HL-60/S4 treated with retinoic acid at 250 ng/mL for 4 days and 3 days (cell line): ENCODE data around the gene RXRA.

Experiments
- in situ Hi-C: fragments of 300-500 bp; cut with MboI; formaldehyde crosslinking; loops from 2 replicates; pipeline ENCODE4 v1.7.0; 2022; ENCODE audit warnings: low sequenced_read_pairs

The RXRA gene

DNA sequence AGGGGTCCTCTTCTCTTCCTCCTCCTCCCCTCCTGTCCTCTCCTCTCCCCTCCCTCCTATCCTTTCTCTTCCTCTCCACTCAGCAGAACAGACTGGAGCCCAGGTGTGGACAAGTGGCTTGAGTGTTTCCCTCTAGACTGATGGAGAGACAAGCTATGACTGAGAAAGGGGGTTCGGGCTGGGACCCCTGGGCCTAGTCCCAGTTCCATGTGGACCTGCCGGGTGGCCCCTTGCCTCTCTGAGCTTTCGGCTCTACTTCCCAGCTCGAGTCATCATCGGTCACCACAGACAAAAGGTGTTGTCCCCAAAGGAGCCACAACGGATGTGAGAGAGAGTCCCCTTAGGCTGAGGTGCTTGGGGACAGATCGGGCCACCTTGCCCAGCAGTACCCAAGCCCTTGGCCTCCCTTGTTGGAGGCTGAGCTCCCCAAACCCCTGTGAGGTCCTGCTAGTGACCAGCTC lies 3.4 kb upstream of the RXRA start:
- in situ Hi-C loops: no loop called here

GRCh38 chr9:134323741-134324358 lies 2.4 kb upstream of the RXRA start:
- in situ Hi-C loops: no loop called here

GRCh38 chr9:134324359-134325095 lies 1.7 kb upstream of the RXRA start:
- in situ Hi-C loops: no loop called here

DNA sequence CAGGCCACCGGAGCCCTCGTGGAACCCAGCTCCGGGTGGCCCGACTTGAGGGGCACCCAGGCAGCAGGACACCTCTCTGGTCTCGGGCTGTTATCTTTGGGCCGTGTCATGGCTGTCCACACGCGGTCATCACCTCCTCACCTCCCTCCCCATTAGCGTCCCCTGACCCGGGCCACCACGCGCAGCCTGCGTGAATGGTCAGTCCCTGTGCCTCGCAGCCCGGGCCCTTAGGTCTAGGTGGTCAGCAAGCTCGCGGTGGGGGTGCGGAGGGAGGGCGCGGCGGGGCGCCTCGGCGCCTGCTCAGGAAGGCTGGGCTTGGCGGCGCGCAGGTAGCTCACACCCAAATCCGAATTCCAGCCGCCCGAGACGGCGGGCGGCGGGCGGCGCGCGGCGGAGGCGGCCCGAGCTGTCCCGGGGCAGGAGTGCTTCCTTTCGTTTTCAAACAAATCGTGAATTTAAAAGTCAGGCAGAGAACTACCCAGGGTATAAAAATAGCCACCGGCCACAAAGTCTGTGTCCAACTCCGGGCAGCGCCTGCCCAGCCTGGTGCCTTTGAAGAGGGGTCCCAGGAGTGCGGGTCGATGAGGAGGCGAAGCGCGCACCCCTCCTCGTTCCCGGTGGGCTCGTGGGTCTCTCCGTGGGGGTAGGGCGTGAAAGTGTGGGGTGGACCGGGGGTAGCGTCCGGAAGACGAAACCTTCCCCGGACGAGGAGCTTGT lies 1.0 kb upstream of the RXRA start:
- in situ Hi-C loops: no loop called here

GRCh38 chr9:134326724-134327601 lies 708 bp downstream of the RXRA start:
- in situ Hi-C loops: no loop called here

DNA sequence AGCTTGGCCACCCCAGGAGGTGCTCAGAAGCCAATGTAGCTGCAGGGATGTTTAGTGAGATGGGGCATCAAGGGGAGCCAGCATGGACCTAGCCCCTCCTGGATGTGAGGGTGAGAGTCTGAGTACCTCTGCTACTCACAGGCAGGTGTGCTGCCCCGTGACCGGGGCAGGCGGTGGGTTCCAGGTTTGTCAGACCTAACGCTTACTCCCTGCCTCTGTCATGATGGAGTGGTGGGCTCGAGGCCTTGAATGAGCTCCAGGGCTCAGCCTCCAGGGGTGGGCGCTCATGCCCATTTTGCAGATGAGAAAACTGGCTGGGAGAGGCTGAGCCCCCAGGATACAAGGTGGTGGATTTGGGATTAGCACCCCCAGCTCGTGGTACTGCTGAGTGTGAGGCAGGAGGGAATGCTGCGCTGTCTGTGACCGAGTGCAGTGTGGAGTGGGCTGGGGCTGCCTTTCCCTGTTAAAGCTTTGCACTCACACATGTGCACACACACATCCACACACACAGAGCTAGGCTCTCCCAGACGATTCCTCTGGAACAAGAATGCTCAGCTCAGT lies 1.5 kb downstream of the RXRA start:
- in situ Hi-C loops: no loop called here

DNA sequence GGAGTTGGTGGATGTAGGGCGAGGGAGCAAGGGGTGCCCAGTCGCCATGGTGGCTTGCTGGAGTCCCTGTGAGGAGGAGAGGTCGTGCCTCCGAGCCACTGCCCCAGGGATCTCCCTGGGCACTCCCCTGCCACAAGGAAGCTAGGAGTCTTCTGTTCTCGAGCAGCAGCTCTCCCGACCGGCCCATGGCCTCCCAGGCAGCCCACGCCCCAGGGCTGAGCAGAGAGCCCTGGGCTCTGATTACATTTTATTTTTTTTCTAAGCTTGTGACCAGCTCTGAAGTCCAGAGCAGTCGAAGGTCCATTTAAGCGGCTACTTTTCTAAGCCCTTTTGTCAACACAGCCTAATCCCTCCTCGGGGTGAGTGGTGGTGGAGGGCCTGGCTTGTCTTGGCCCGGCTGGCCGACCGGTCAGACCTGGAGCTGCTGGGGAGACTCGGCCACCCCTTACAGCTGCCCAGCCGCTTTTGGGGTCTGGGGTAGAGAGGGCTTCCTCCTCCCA lies 2.1 kb downstream of the RXRA start:
- in situ Hi-C loops: no loop called here

GRCh38 chr9:134328841-134329575 lies 2.8 kb downstream of the RXRA start:
- in situ Hi-C loops: no loop called here

GRCh38 chr9:134329576-134329855 lies 3.3 kb downstream of the RXRA start:
- in situ Hi-C loops: no loop called here

DNA sequence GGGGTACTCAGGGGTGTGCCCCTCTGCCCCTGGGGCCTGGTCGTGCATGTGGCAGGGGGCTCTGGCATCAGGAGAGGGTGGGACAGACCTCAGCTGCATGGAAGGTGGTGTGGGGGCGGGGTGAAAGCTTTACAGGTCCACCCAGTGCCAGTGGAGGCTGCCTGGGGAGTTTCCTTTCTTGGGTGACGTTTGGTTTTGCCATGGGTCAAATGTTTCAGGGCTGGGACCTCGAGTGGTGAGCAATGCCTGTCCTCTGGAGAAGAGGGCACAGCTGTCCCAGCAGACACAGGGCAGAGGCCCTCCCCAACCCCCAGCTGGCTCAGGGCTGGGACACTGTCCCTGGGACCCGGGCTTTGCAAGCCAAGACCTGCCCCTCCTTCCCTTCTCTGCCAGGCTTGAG lies 3.6 kb downstream of the RXRA start:
- in situ Hi-C loops: no loop called here

DNA sequence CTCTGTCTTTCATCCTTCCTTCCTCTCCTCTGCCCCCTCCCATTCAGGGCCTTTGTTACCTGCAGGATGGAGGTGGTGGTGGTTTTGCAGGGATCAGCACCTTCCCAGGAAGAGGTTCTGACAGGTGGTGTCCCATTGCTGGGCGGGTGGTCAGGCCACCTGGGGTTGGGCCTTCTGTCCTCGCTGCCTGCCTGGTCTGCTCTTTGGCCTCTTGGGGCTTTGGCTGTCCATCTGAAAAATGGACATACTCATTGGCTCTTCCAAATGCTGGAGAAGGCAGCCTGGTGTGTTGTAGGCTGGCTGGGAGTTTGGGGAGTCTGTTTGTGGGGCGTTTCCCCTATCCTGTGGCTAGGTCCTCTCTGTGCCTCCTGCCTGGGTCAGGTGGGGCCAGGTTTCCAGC lies 4.3 kb downstream of the RXRA start:
- in situ Hi-C loops: no loop called here

DNA sequence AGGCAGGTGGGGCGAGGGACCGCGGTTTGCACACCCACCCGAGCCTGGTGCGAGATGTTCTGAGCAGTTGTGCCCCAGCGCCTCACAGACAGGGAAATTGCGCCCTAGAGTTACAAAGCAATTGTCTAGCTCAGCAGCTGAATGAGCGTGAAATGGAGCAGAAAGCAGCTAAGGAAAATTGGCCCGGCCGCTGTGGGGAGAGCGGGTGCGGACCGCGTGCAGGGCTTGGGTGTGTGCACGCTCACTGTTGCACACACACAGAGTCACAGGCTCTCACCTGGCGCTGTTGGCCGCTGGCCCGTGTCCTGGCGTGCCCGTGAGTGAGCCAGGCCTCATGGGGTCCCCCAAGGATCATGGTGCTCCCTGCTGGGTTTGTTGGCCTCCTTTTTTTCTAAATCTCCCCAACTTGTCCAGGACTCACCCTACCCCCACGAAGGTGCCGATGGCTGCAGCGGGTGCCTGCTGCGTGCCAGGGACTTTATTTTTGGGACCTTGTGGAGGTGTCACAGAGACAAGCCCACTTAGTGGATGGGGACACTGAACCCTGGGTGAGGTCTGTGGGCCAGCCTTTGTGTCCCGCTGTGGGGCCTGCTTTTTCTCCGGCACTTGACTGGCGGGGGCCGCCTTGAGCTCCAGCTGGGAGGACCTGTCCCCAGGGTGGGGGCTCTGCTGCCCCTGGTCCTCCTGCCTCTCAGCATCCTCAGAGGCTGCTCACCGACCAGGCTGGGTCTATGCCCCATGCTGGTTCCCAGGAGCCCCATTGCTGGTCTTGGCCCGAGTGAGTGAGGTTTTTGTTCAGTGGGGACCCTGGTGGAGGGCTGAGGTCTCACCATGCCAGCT lies 5.2 kb downstream of the RXRA start:
- in situ Hi-C loops: no loop called here

DNA sequence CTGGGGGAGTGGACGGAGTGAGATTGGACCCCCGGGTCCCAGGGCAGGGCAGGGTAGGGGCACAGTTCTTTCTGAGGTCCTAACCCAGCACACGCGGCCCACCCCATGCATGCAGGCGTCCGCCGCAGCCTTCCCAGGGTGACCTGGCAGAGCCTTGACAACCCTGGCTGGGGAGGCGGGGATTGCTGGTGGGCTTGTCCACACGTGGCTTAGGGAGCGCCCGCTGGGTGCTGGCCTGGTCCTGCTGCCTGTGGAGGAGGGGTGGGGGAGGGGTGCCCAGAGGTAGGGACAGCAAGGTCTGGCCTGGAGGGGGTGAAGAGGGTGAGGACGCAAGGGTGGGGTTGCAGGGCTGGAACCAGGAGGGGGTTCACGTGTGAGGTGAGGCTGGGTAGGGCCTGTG lies 6.0 kb downstream of the RXRA start:
- in situ Hi-C loops: no loop called here

DNA sequence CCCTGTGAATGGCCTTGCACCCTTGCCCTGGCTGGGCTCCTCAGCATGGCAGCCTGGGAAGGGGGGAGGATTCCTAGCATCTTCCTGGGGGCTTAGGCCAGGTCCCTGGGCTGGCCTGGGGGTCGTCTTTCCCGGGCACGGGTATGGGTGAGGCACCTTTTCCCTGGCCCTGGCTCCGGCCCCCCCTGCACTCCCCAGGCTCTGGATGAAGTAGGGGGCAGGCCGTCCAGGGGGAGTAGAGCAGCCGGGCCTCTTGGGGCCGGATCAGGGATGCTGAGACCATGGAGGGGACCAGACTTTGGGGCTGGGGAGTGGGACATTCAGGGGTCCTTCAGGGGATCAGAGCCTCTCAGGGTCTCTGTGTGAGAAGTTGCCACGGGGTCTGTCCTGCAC lies 6.6 kb downstream of the RXRA start:
- in situ Hi-C loops: no loop called here

GRCh38 chr9:134333234-134333873 lies 7.1 kb downstream of the RXRA start:
- in situ Hi-C loops: no loop called here

- in situ Hi-C loops: no loop called here
Observed at GRCh38 chr9:134333874-134334581, 7.8 kb downstream of the RXRA start.

GRCh38 chr9:134335061-134335460 lies 8.8 kb downstream of the RXRA start:
- in situ Hi-C loops: no loop called here
